NCI-H2107 treated with DMSO at 0.1 percent for 48 hours (cell line): ENCODE measurements around the gene TGOLN2.
A peak's percentile ranks its signal among the peaks of the same experiment; 100 is the strongest.
"Not testable (repeated sequence)": the region's sequence is repeated elsewhere in the genome, so short reads cannot be mapped to it uniquely, and the experiment has no call there.

ENCODE experiments used
- DNase-seq: peaks from one replicate; lab custom pipeline; 2025; ENCODE audit not compliant: unreplicated experiment; lab: John Stamatoyannopoulos, UW

The TGOLN2 gene

GRCh38 chr2:85327822-85328617 is at the start of gene TGOLN2:
Gene TGOLN2, minus strand, starts transcription at chr2:85327989. Its CDS starts 27 bp downstream, at chr2:85327962.
- DNase-seq = peak; percentile 82

- no peak for DNase-seq
Observed at GRCh38 chr2:85377083-85377482, 49.3 kb upstream of the TGOLN2 start.

- no peak for DNase-seq
Observed at GRCh38 chr2:85376291-85377065, 48.7 kb upstream of the TGOLN2 start.

GRCh38 chr2:85371045-85371444 is 43.3 kb upstream of the TGOLN2 start:
- no peak for DNase-seq

GRCh38 chr2:85369500-85369899 is 41.7 kb upstream of the TGOLN2 start:
- DNase-seq = no peak

- DNase-seq = no peak
Observed at GRCh38 chr2:85368921-85369320, 41.1 kb upstream of the TGOLN2 start.

- no peak for DNase-seq
Observed at GRCh38 chr2:85367180-85367579, 39.4 kb upstream of the TGOLN2 start.

- DNase-seq = not testable (repeated sequence)
Observed at GRCh38 chr2:85362653-85363387, 35.0 kb upstream of the TGOLN2 start.

GRCh38 chr2:85357736-85358135 is 29.9 kb upstream of the TGOLN2 start:
- no peak for DNase-seq

GRCh38 chr2:85356186-85356585 is 28.4 kb upstream of the TGOLN2 start:
- DNase-seq = no peak

- DNase-seq = no peak
Observed at GRCh38 chr2:85355521-85355920, 27.7 kb upstream of the TGOLN2 start.

- DNase-seq = no peak
Observed at GRCh38 chr2:85355073-85355410, 27.3 kb upstream of the TGOLN2 start.

- peak; percentile 96 for DNase-seq
Observed at GRCh38 chr2:85354286-85355072, 26.7 kb upstream of the TGOLN2 start, which contains the start of the genes ELMOD3 and RETSAT. Gene ELMOD3, plus strand, starts transcription at chr2:85354769. Its CDS starts 2,430 bp downstream, at chr2:85357199. Gene RETSAT, minus strand, starts transcription at chr2:85354528. Its CDS starts 21 bp downstream, at chr2:85354507.

- DNase-seq = no peak
Observed at GRCh38 chr2:85353876-85354285, 26.1 kb upstream of the TGOLN2 start.

- no peak for DNase-seq
Observed at GRCh38 chr2:85347599-85347998, 19.8 kb upstream of the TGOLN2 start.

- DNase-seq = no peak
Observed at GRCh38 chr2:85344356-85344954, 16.7 kb upstream of the TGOLN2 start.

- DNase-seq = not testable (repeated sequence)
Observed at GRCh38 chr2:85343207-85343895, 15.6 kb upstream of the TGOLN2 start.

- no peak for DNase-seq
Observed at GRCh38 chr2:85342156-85342555, 14.4 kb upstream of the TGOLN2 start.

- no peak for DNase-seq
Observed at GRCh38 chr2:85341269-85342029, 13.7 kb upstream of the TGOLN2 start.
